GM18520 (cell line): ENCODE results near the gene SCGB1C2.
"Not testable (repeated sequence)": the region's sequence is repeated elsewhere in the genome, so short reads cannot be mapped to it uniquely, and the experiment has no call there.

ENCODE experiments used
- ATAC-seq: cut with Tn5 transposase; IDR thresholded peaks from one replicate; pipeline ENCODE4 v1.9.1; 2021; ENCODE audit not compliant: unreplicated experiment

Gene SCGB1C2

GRCh38 chr17:148757-149156 lies 11.4 kb downstream of the SCGB1C2 start:
- ATAC-seq = no peak

GRCh38 chr17:149231-149630 lies 11.9 kb downstream of the SCGB1C2 start:
- ATAC-seq = no peak

GRCh38 chr17:149897-150584 lies 12.7 kb downstream of the SCGB1C2 start:
- no peak for ATAC-seq

- ATAC-seq = no peak
These were observed 13.6 kb downstream of the SCGB1C2 start for GRCh38 chr17:151004-151403.

GRCh38 chr17:151886-152859 lies 14.8 kb downstream of the SCGB1C2 start:
- ATAC-seq = no peak

- ATAC-seq = no peak
These were observed 15.6 kb downstream of the SCGB1C2 start for GRCh38 chr17:152860-153420.

- no peak for ATAC-seq
These were observed 16.5 kb downstream of the SCGB1C2 start for GRCh38 chr17:153851-154250.

GRCh38 chr17:155576-155975 lies 18.2 kb downstream of the SCGB1C2 start:
- ATAC-seq = no peak

- ATAC-seq = no peak
These were observed 18.8 kb downstream of the SCGB1C2 start for GRCh38 chr17:156094-156621.

GRCh38 chr17:156946-157345 lies 19.6 kb downstream of the SCGB1C2 start:
- no peak for ATAC-seq

GRCh38 chr17:157901-158300 lies 20.5 kb downstream of the SCGB1C2 start:
- no peak for ATAC-seq

- ATAC-seq = no peak
These were observed 21.0 kb downstream of the SCGB1C2 start for GRCh38 chr17:158379-158778.

- no peak for ATAC-seq
These were observed 22.2 kb downstream of the SCGB1C2 start for GRCh38 chr17:159609-160008.

GRCh38 chr17:160336-160735 lies 23.0 kb downstream of the SCGB1C2 start:
- ATAC-seq = no peak

- ATAC-seq = no peak
These were observed 24.1 kb downstream of the SCGB1C2 start for GRCh38 chr17:161481-161880.

- ATAC-seq = no peak
These were observed 25.3 kb downstream of the SCGB1C2 start for GRCh38 chr17:162689-163088.

GRCh38 chr17:163514-164098 lies 26.2 kb downstream of the SCGB1C2 start:
- no peak for ATAC-seq

GRCh38 chr17:164303-165235 lies 27.2 kb downstream of the SCGB1C2 start:
- ATAC-seq = no peak

GRCh38 chr17:165939-166338 lies 28.6 kb downstream of the SCGB1C2 start:
- ATAC-seq = no peak

- ATAC-seq = not testable (repeated sequence)
These were observed 31.2 kb downstream of the SCGB1C2 start for GRCh38 chr17:168614-169013.
